Measurements from ENCODE around the gene WDR91. TPM values are rescaled to one million over a fixed set of nuclear protein-coding genes. Genes with fewer than 3 reads are reported as not detected.

Gene WDR91
- total RNA-seq, 1 donor from 2014 or later, result 15.0 TPM

Small RNA genes lying within 50 kb of the gene (microRNA-seq; reads per million reads assigned to microRNA genes)
- gene MIR6509 (ENCODE audit: borderline number of aligned reads), result not detected

Other genes with a start within 250 kb of the WDR91 start
- gene AGBL3, start 225.0 kb downstream of the WDR91 start, total RNA-seq, result 2.6 TPM
- gene TMEM140, start 63.5 kb downstream of the WDR91 start, total RNA-seq, result 55.5 TPM
- 35.8 TPM for gene CYREN, start 40.8 kb downstream of the WDR91 start, total RNA-seq
- not detected for gene STRA8, start 22.3 kb upstream of the WDR91 start, total RNA-seq